ENCODE data around the gene PARP11.

PARP11 gene

GRCh38 chr12:3810540-3810939, 62.7 kb downstream of the PARP11 start:
- DNase-seq (ENCODE audit: extremely low spot score): no peak
- POLR2A ChIA-PET: no interaction called here
- CTCF ChIA-PET: no interaction called here
- TF ChIP-seq L3MBTL2 (conservative IDR thresholded peaks at IDR 0.05) (no peak), HDGF (IDR thresholded peaks at IDR 0.05; ENCODE audit: borderline replicate concordance) (no peak), NFRKB (IDR thresholded peaks at IDR 0.05) (no peak), CTBP1 (IDR thresholded peaks at IDR 0.05; ENCODE audit: borderline replicate concordance) (no peak), TARDBP (IDR thresholded peaks at IDR 0.05) (no peak)

GRCh38 chr12:3810016-3810370, 63.2 kb downstream of the PARP11 start:
- DNase-seq (ENCODE audit: extremely low spot score): no peak
- TF ChIP-seq CTBP1 (IDR thresholded peaks at IDR 0.05; ENCODE audit: borderline replicate concordance) (no peak), FOXM1 (IDR thresholded peaks at IDR 0.05; ENCODE audit: borderline replicate concordance) (no peak), LEF1 (IDR thresholded peaks at IDR 0.05; ENCODE audit: borderline replicate concordance) (no peak)
- CTCF ChIA-PET: interaction anchor here (1.8 kb wide), 1 partner anchor 510 kb away, joined by 8 read pairs; no protein-coding TSS in a partner anchor
- POLR2A ChIA-PET: no interaction called here

DNA sequence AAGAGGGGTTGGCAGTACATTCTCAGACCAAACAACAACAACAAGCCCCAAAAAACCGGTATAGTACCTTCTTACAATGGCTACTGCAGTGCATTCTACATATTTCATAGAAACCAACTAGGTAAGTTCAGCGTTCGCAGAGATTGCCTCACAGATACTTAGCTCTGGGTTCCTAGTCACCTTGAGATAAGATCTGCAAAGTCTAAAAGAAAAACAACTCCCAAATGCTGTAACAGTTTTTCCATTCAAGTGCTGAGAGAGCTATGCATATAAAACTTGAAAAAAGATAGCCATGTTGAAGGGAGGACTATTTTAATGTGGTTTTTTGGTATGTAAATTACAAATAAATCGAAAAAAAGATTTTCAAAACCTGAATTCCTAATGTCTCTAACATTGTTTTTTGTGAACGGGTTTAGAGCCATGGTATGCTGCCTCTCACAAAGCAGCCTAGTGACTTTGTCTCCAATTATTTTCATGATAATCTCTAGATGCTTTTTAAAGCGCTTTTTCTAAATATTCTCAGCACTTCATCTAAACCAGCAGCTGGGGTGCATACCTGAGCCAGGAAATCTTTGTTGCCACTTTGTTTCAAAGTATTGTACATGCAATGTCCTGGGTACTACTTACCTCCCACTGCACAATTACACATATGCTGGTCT, 63.7 kb downstream of the PARP11 start:
- POLR2A ChIA-PET: no interaction called here
- CTCF ChIA-PET: interaction anchor here (1.8 kb wide), 1 partner anchor 509 kb away, joined by 8 read pairs; no protein-coding TSS in a partner anchor
- DNase-seq (ENCODE audit: extremely low spot score): no peak
- TF ChIP-seq PKNOX1 (IDR thresholded peaks at IDR 0.05): no peak
- TF ChIP-seq SP1 (IDR thresholded peaks at IDR 0.05): no peak
- no peak for TF ChIP-seq NFRKB (IDR thresholded peaks at IDR 0.05)
- no peak for TF ChIP-seq ELF4 (IDR thresholded peaks at IDR 0.05)
- TF ChIP-seq HDGF (IDR thresholded peaks at IDR 0.05; ENCODE audit: borderline replicate concordance): no peak
- no peak for TF ChIP-seq FOXA1 (IDR thresholded peaks at IDR 0.05)
- no peak for TF ChIP-seq FOXK2 (IDR thresholded peaks at IDR 0.05)
- TF ChIP-seq TARDBP (IDR thresholded peaks at IDR 0.05): no peak
- TF ChIP-seq ZNF384 (IDR thresholded peaks at IDR 0.05): no peak
- TF ChIP-seq SUZ12 (IDR thresholded peaks at IDR 0.05): no peak
- no peak for TF ChIP-seq ARNT (IDR thresholded peaks at IDR 0.05)

DNA sequence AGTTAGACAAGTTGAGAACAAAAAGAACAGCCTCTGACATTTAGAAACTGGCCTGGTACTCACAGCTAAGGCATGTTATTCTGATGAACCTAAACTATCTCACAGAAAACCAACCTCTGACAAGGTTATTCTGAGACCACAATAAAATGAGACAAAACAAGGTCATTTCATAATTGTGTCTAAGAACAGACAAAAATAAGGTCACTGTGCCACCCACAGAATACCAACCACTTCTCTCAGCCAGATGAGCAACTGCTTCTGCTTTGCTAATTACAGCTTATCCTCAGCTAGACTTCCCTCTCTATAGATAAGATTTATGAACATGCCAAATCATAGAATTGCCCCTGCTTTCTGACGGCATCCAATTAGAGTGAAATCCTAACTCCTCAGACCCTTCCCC, 68.1 kb downstream of the PARP11 start:
- DNase-seq (ENCODE audit: extremely low spot score): no peak
- ChIA-PET POLR2A (no interaction called here), CTCF (interaction anchor here (0.7 to 3.5 kb wide), 2 partner anchors 21 to 505 kb away, joined by 3 to 38 read pairs; no protein-coding TSS in a partner anchor)
- TF ChIP-seq BHLHE40 (IDR thresholded peaks at IDR 0.05; ENCODE audit: borderline replicate concordance): no peak

GRCh38 chr12:3803865-3804472, 69.2 kb downstream of the PARP11 start:
- DNase-seq (ENCODE audit: extremely low spot score): peak; percentile 71
- TF ChIP-seq ARNT (IDR thresholded peaks at IDR 0.05) (no peak), SUZ12 (IDR thresholded peaks at IDR 0.05) (no peak), SP1 (IDR thresholded peaks at IDR 0.05) (no peak)
- CTCF ChIA-PET: interaction anchor here (0.6 to 3.5 kb wide), 14 partner anchors 8 to 791 kb away, joined by 3 to 38 read pairs (median 4); no protein-coding TSS in a partner anchor
- POLR2A ChIA-PET: no interaction called here

DNA sequence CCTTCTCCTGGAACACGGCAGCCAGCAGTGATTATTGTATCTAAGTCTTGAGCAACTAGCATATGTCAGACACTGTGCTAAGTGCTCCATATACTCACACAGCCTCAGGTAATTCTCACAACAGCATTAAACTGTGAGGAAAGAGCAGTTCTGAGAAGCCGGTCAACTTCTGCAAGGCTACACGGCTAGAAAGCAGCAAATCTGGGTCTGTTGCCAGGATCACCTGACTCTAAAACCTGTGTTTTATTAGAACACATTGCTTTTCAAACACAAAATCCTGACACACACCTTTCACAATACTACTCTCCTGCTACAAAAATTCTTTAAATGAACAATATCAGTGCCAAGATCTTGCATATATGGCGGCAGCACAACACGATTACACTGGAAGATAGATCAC, 70.5 kb downstream of the PARP11 start:
- TF ChIP-seq FOXA1 (IDR thresholded peaks at IDR 0.05) (no peak), BHLHE40 (IDR thresholded peaks at IDR 0.05; ENCODE audit: borderline replicate concordance) (no peak), L3MBTL2 (conservative IDR thresholded peaks at IDR 0.05) (no peak), SP1 (IDR thresholded peaks at IDR 0.05) (no peak), ZNF384 (IDR thresholded peaks at IDR 0.05) (no peak), ELF4 (IDR thresholded peaks at IDR 0.05) (no peak), LEF1 (IDR thresholded peaks at IDR 0.05; ENCODE audit: borderline replicate concordance) (no peak), HDGF (IDR thresholded peaks at IDR 0.05; ENCODE audit: borderline replicate concordance) (no peak), PKNOX1 (IDR thresholded peaks at IDR 0.05) (no peak), SUZ12 (IDR thresholded peaks at IDR 0.05) (no peak), CTBP1 (IDR thresholded peaks at IDR 0.05; ENCODE audit: borderline replicate concordance) (no peak), FOXK2 (IDR thresholded peaks at IDR 0.05) (no peak), NFRKB (IDR thresholded peaks at IDR 0.05) (no peak), ARNT (IDR thresholded peaks at IDR 0.05) (no peak), FOXM1 (IDR thresholded peaks at IDR 0.05; ENCODE audit: borderline replicate concordance) (no peak), TARDBP (IDR thresholded peaks at IDR 0.05) (no peak)
- DNase-seq (ENCODE audit: extremely low spot score): no peak
- CTCF ChIA-PET: interaction anchor here (1.4 to 3.5 kb wide), 2 partner anchors 10 to 503 kb away, joined by 5 to 38 read pairs; no protein-coding TSS in a partner anchor
- POLR2A ChIA-PET: no interaction called here

DNA sequence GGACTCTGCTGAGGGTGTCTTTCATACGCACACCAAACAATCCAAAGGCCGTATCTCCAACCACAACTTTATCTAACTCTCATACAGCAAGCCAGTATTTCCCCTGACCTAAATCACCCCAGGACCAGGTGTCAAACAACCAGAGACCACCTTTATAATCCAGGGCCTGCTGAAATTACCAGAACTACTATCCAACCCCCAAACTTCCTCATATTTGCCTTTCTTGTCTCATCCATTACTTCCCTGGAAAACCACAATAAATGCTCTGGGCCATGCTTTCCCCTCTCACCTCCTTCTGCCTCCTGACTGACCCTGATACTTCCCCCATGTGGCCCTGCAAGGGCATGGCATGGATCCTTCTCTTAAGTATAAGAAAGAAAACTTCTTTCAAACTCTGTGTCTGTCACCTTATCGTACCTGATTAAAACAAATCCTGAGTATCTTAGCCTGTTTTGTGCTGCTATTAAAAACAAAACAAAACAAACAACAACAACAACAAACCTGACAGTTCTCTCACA, 75.6 kb downstream of the PARP11 start:
- ChIA-PET CTCF (no interaction called here), POLR2A (no interaction called here)
- no peak for DNase-seq (ENCODE audit: extremely low spot score)

More for the DNA sequence above, 75.6 kb downstream of the PARP11 start:
- TF ChIP-seq HDGF (IDR thresholded peaks at IDR 0.05; ENCODE audit: borderline replicate concordance) (no peak), SP1 (IDR thresholded peaks at IDR 0.05) (no peak), PKNOX1 (IDR thresholded peaks at IDR 0.05) (no peak), BHLHE40 (IDR thresholded peaks at IDR 0.05; ENCODE audit: borderline replicate concordance) (no peak)
